Panc1 (cell line): Measurements from ENCODE around the gene RCSD1. TPM values are rescaled to one million over a fixed set of nuclear protein-coding genes. Genes with fewer than 3 reads are reported as not detected.

Experiments
- ATAC-seq: fragments of 200-7000 bp; cut with Tn5 transposase; 2 replicates; pipeline ENCODE4 v1.9.1; 2020; ENCODE audit warnings: mild to moderate bottlenecking, moderate library complexity
- BruUV-seq: library from RNA; stranded (reverse); fragments of 400-500 nt; replicated peaks from 2 replicates; lab custom pipeline; 2021; lab: Mats Ljungman, UMichigan
- CTCF ChIA-PET: fragments of 300-600 bp; sonication (Branson Sonifier 250); formaldehyde crosslinking; loops from one replicate; lab custom pipeline; 2022; ENCODE audit warnings: antibody characterized with exemption; lab: Charles Lee
- POLR2A ChIA-PET: fragments of 300-600 bp; sonication (Branson Sonifier 250); formaldehyde crosslinking; loops from one replicate; lab custom pipeline; 2022; ENCODE audit warnings: antibody characterized with exemption; lab: Charles Lee
- DNase-seq: peaks from one replicate; pipeline ENCODE4 v3.0.0-alpha.2; 2010; ENCODE audit warnings: low read depth, low spot score
- H3K27ac ChIP-seq: 2 replicates; pipeline ENCODE4 v1.5.1; 2011; ENCODE audit warnings: mild to moderate bottlenecking, low read length, inconsistent platforms
- H3K27me3 ChIP-seq: fragments of 200-500 bp; sonication (Bioruptor generic); 2 replicates; pipeline ENCODE4 v1.6.0; 2014; ENCODE audit warnings: low read length, inconsistent platforms; ENCODE audit not compliant: control insufficient read depth, insufficient read depth
- H3K36me3 ChIP-seq: fragments of 200-500 bp; sonication (Bioruptor generic); 2 replicates; pipeline ENCODE4 v1.5.1; 2014; ENCODE audit warnings: inconsistent platforms, mild to moderate bottlenecking, low read length, moderate library complexity; ENCODE audit not compliant: control insufficient read depth, insufficient read depth
- H3K4me1 ChIP-seq: 2 replicates; pipeline ENCODE4 v1.5.1; 2011; ENCODE audit warnings: inconsistent platforms, mild to moderate bottlenecking, low read length, moderate library complexity; ENCODE audit not compliant: control insufficient read depth, insufficient read depth
- H3K4me3 ChIP-seq, 2 experiments: 2 replicates each; pipeline ENCODE4 v1.5.1; 2011 to 2012; ENCODE audit warnings: low read depth in 2 of 2, low read length in 2 of 2, mild to moderate bottlenecking in 2 of 2, inconsistent platforms in 1 of 2, moderate library complexity in 1 of 2
- H3K9me3 ChIP-seq: fragments of 200-500 bp; sonication (Bioruptor generic); 2 replicates; pipeline ENCODE4 v1.5.1; 2014; ENCODE audit warnings: low read depth, mild to moderate bottlenecking, inconsistent platforms, low read length, moderate library complexity; ENCODE audit not compliant: control insufficient read depth, insufficient read depth
- CTCF ChIP-seq: fragments of 450-650 bp; IDR thresholded peaks from 2 replicates; pipeline ENCODE4 v1.5.1; 2017; ENCODE audit warnings: mild to moderate bottlenecking
- POLR2AphosphoS5 ChIP-seq: IDR thresholded peaks from 2 replicates; pipeline ENCODE4 v1.6.1; 2012; ENCODE audit warnings: mild to moderate bottlenecking, low read depth, low read length, moderate library complexity
- REST ChIP-seq, 2 experiments: IDR thresholded peaks; 2 replicates each; pipeline ENCODE4 v1.6.1; 2011 to 2012; ENCODE audit warnings: low read depth in 2 of 2, control low read depth in 1 of 2, low read length in 1 of 2, mild to moderate bottlenecking in 1 of 2, moderate library complexity in 1 of 2; ENCODE audit not compliant: insufficient read depth in 1 of 2
- SIN3A ChIP-seq: IDR thresholded peaks from 2 replicates; pipeline ENCODE4 v1.6.1; 2012; ENCODE audit warnings: low read depth, mild to moderate bottlenecking, low read length, moderate library complexity, borderline replicate concordance; ENCODE audit not compliant: insufficient read depth
- TCF7L2 ChIP-seq: IDR thresholded peaks from 2 replicates; pipeline ENCODE4 v1.6.1; 2011; ENCODE audit warnings: mild to moderate bottlenecking, low read depth, low read length, inconsistent platforms
- in situ Hi-C: cut with HindIII; loops from 2 replicates; pipeline ENCODE4 v1.10.0; 2016; ENCODE audit warnings: low sequenced_read_pairs, low pct_unique_long_range_greater_than_20kb
- intact Hi-C: fragments of 100-400 bp; cut with micrococcal nuclease; formaldehyde crosslinking; loops from one replicate; pipeline ENCODE4 v1.10.0; 2022; ENCODE audit not compliant: unreplicated experiment
- total RNA-seq: library from RNA; stranded (reverse); gene quantifications from one replicate; pipeline ENCODE4 v1.2.1, GENCODE V29; 2021; ENCODE audit not compliant: unreplicated experiment

Gene RCSD1
- total RNA-seq, 1 experiment from 2014 or later = 1.4 TPM

GRCh38 chr1:167683641-167684502 lies 53.8 kb downstream of the RCSD1 start:
- ChIA-PET POLR2A (no interaction called here), CTCF (no interaction called here)
- no peaks in the 10 kb centered on the region for H3K9me3 ChIP-seq
- H3K27me3 ChIP-seq = no peaks in the 10 kb centered on the region
- intact Hi-C loops = no loop called here
- ATAC-seq (no peak), DNase-seq (no peak)
- no peak overlapping the region for H3K27ac ChIP-seq
- TF ChIP-seq CTCF (no peak), TCF7L2 (no peak), POLR2AphosphoS5 (no peak), REST (IDR thresholded peaks at IDR 0.05; ENCODE audit: insufficient read depth in 1 of 2, low read depth in 2 of 2, low read length in 1 of 2) (no peak), SIN3A (no peak)
- in situ Hi-C loops = no loop called here
- H3K4me3 ChIP-seq = no peak overlapping the region
- no TSS peak for BruUV-seq
- H3K36me3 ChIP-seq = no peaks in the 10 kb centered on the region
- H3K4me1 ChIP-seq = peaks cover 2% of the 10 kb centered on the region; the same call in 1 of the 2 replicates

GRCh38 chr1:167685844-167686243 lies 55.8 kb downstream of the RCSD1 start:
- in situ Hi-C loops = no loop called here
- ChIA-PET CTCF (no interaction called here), POLR2A (no interaction called here)
- no peak overlapping the region for H3K4me3 ChIP-seq
- no peaks in the 10 kb centered on the region for H3K36me3 ChIP-seq
- intact Hi-C loops = loop anchor here (5.0 kb wide), 1 partner anchor 129 kb away; no protein-coding TSS in a partner anchor
- no peaks in the 10 kb centered on the region for H3K27me3 ChIP-seq
- no peak for TF ChIP-seq CTCF
- no peak for TF ChIP-seq REST (IDR thresholded peaks at IDR 0.05; ENCODE audit: insufficient read depth in 1 of 2, low read depth in 2 of 2, low read length in 1 of 2)
- TF ChIP-seq TCF7L2 = no peak
- no peak for TF ChIP-seq POLR2AphosphoS5
- TF ChIP-seq SIN3A = no peak
- no peak overlapping the region for H3K27ac ChIP-seq
- no TSS peak for BruUV-seq
- ATAC-seq = no peak
- H3K9me3 ChIP-seq = no peaks in the 10 kb centered on the region
- no peak for DNase-seq
- peaks cover 2% of the 10 kb centered on the region; the same call in 1 of the 2 replicates for H3K4me1 ChIP-seq
